Esophagus muscularis mucosa (tissue), 4 donors: ENCODE results near the gene USP34. TPM values are rescaled to one million over a fixed set of nuclear protein-coding genes. Genes with fewer than 3 reads are reported as not detected.

Source experiments
- DNase-seq: peaks from one replicate; pipeline ENCODE4 v3.0.0-alpha.2; 2017; ENCODE audit errors: extremely low spot score
- H3K27ac ChIP-seq, 4 donors: fragments of 200-600 bp; sonication (generic); replicated peaks in 1 of 4; 1 replicate in 3 of 4; 2 replicates in 1 of 4; pipeline ENCODE4 v1.5.1; 2016 to 2019; ENCODE audit warnings: mild to moderate bottlenecking in 1 of 4
- H3K27me3 ChIP-seq, 4 donors: fragments of 200-600 bp; sonication (generic); one replicate each; pipeline versions ENCODE4 v1.5.1 to v1.6.0; 2016 to 2019
- H3K36me3 ChIP-seq, 4 donors: fragments of 200-600 bp; sonication (generic); one replicate each; pipeline ENCODE4 v1.5.1; 2016 to 2019
- H3K4me1 ChIP-seq, 4 donors: fragments of 200-600 bp; sonication (generic); one replicate each; pipeline ENCODE4 v1.5.1; 2016 to 2019
- H3K4me3 ChIP-seq, 4 donors: fragments of 200-600 bp; sonication (generic); 1 replicate in 2 of 4; 2 replicates in 2 of 4; pipeline ENCODE4 v1.5.1; 2016 to 2019; ENCODE audit warnings: mild to moderate bottlenecking in 4 of 4, moderate library complexity in 1 of 4
- H3K9me3 ChIP-seq, 4 donors: fragments of 200-600 bp; sonication (generic); 1 replicate in 3 of 4; 2 replicates in 1 of 4; pipeline ENCODE4 v1.5.1; 2016 to 2019
- EP300 ChIP-seq: sonication (generic); formaldehyde crosslinking; IDR thresholded peaks from one replicate; pipeline ENCODE4 v1.6.1; 2017; ENCODE audit warnings: antibody characterized with exemption
- POLR2A ChIP-seq: fragments of 450-650 bp; IDR thresholded peaks from one replicate; pipeline ENCODE4 v1.6.1; 2017; ENCODE audit warnings: antibody characterized with exemption, moderate library complexity, mild to moderate bottlenecking, low read depth
- POLR2AphosphoS5 ChIP-seq, 2 donors: sonication (generic); formaldehyde crosslinking; IDR thresholded peaks; one replicate each; pipeline ENCODE4 v1.6.1; 2017; ENCODE audit warnings: antibody characterized with exemption in 2 of 2
- WGBS: methylation state at CpG from one replicate; pipeline ENCODE4 v1.1.5; 2018; 5-methylcytosine and 5-hydroxymethylcytosine counted together
- intact Hi-C: fragments of 100-400 bp; cut with DNase I; formaldehyde crosslinking; loops from one replicate; pipeline ENCODE4 v1.15.1; 2023
- total RNA-seq, 4 donors: library from RNA; depleted of rRNA; stranded (reverse); fragments of >200 nt; gene quantifications; one replicate each; pipeline versions ENCODE4 v1.1.0 to v1.2.1, GENCODE V29; 2016
- TF ChIP-seq, protein P1 (sequence below), 3 experiments: fragments of 200-600 bp in 2 of 3; fragments of 450-650 bp in 1 of 3; sonication (generic) in 2 of 3; IDR thresholded peaks; one replicate each; pipeline ENCODE4 v1.5.1; 2017 to 2019; ENCODE audit warnings: antibody characterized with exemption in 3 of 3, mild to moderate bottlenecking in 2 of 3, moderate library complexity in 1 of 3

The USP34 gene
- total RNA-seq, 4 donors from 2014 or later: 124 to 137 (median 129) TPM

DNA sequence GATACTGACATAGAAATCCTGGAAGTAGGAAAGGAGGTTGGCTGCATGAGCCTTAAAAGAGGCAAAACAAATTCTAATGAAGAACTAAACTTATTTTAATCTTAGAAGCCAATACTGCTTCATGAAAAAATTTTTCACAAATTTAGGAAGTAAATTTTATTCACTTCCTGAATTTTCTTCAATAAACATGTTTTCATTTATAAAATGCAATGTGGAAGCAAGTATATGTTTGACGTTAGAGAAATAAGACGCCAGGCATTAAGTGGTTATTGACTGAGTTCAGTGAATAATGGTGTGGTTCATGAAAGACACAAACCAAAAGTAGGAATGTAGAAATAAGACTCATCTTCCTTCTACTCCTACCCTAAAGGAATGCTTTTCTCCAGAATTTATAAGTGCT lies 136.4 kb downstream of the USP34 start:
- no peak overlapping the region for H3K4me3 ChIP-seq
- 75% methylated on average over 2 of the region's 2 CpGs for WGBS
- H3K27me3 ChIP-seq: no peaks in the 10 kb centered on the region
- H3K36me3 ChIP-seq: peaks cover 7 to 66% (median 35%) of the 10 kb centered on the region in 4 donors
- no peak for TF ChIP-seq POLR2AphosphoS5 (IDR thresholded peaks at IDR 0.05)
- peaks cover 0 to 6% (median 0%) of the 10 kb centered on the region in 4 donors for H3K4me1 ChIP-seq
- intact Hi-C loops: no loop called here
- H3K27ac ChIP-seq: no peak overlapping the region
- H3K9me3 ChIP-seq: no peaks in the 10 kb centered on the region
- no peak for DNase-seq

DNA sequence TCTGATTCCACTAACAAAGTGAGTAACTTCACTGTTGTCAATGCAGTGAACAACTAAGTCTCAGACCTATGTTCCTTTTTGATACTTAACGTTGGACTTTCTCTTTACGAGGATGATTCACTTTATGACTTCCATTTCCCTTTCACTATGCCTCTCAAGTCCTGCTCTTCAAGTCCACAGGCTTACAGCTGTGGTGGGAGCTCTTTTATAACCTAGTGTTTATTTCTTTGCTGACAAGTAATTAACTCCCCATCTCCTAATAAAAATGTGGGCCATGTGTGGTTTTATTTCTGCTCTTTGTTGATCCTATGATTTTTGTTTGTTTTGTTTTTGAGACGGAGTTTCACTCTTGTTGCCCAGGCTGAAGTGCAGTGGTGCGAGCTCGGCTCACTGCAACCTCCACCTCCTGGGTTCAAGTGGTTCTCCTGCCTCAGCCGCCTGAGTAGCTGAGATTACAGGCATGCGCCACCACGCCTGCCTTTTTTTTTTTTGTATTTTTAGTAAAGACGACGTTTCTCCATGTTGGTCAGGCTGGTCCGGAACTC lies 142.1 kb downstream of the USP34 start:
- no peak for TF ChIP-seq POLR2A
- TF ChIP-seq EP300: no peak
- TF ChIP-seq, protein P1, sequence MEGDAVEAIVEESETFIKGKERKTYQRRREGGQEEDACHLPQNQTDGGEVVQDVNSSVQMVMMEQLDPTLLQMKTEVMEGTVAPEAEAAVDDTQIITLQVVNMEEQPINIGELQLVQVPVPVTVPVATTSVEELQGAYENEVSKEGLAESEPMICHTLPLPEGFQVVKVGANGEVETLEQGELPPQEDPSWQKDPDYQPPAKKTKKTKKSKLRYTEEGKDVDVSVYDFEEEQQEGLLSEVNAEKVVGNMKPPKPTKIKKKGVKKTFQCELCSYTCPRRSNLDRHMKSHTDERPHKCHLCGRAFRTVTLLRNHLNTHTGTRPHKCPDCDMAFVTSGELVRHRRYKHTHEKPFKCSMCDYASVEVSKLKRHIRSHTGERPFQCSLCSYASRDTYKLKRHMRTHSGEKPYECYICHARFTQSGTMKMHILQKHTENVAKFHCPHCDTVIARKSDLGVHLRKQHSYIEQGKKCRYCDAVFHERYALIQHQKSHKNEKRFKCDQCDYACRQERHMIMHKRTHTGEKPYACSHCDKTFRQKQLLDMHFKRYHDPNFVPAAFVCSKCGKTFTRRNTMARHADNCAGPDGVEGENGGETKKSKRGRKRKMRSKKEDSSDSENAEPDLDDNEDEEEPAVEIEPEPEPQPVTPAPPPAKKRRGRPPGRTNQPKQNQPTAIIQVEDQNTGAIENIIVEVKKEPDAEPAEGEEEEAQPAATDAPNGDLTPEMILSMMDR (IDR thresholded peaks at IDR 0.05): no peak
- no peak for TF ChIP-seq POLR2AphosphoS5 (IDR thresholded peaks at IDR 0.05)
- no peaks in the 10 kb centered on the region for H3K9me3 ChIP-seq
- no peak for DNase-seq
- 93% methylated on average over 11 of the region's 11 CpGs for WGBS
- peaks cover 0 to 6% (median 0%) of the 10 kb centered on the region in 4 donors for H3K4me1 ChIP-seq
- H3K27me3 ChIP-seq: no peaks in the 10 kb centered on the region
- H3K36me3 ChIP-seq: peaks cover 0 to 75% (median 44%) of the 10 kb centered on the region in 4 donors
- intact Hi-C loops: no loop called here
- H3K27ac ChIP-seq: no peak overlapping the region
- no peak overlapping the region for H3K4me3 ChIP-seq

DNA sequence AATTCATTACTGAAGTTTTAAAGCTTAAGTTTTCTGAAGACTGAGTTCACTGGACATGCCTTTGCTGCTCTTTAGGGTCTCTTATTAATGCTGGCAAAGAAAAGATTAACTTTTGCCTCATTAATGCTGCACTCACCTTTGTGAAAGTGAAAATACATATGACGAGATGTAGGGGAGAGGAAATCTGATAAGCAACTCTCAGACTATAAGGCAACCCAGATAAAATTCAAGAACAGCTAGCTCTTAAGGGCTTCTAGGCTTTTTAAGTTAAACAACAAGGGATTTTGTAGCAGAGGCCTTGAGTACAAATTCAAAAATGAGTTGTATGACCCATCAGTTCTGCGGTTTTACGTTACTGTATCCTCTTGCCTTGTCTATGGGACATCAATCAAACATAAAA lies 143.7 kb downstream of the USP34 start:
- Histone ChIP-seq H3K27ac (no peak overlapping the region), H3K36me3 (peaks cover 0 to 78% (median 49%) of the 10 kb centered on the region in 4 donors), H3K4me1 (no peaks in the 10 kb centered on the region), H3K4me3 (no peak overlapping the region), H3K9me3 (no peaks in the 10 kb centered on the region), H3K27me3 (no peaks in the 10 kb centered on the region)
- DNase-seq: no peak
- 94% methylated on average over 3 of the region's 3 CpGs for WGBS
- intact Hi-C loops: no loop called here
- TF ChIP-seq, protein P1 (IDR thresholded peaks at IDR 0.05): no peak
- TF ChIP-seq EP300 (no peak), POLR2AphosphoS5 (IDR thresholded peaks at IDR 0.05) (no peak), POLR2A (no peak)

DNA sequence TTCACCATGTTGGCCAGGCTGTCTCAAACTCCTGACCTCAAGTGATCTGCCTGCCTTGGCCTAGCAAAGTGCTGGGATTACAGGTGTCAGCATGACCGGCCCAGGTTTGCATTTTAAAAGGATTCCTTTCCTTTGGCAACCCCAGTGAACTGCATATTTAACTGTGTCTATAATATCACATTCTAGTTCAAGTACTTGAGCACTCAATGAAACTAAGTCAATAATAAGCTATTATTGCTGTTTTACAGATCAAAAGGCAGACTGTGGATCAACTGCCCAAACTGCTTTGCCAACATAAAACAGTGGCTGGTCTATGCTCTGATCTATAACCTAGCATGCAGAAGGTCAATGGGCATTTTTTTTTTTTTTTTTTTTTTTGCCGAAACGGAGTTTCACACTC lies 144.5 kb downstream of the USP34 start:
- Histone ChIP-seq H3K27me3 (no peaks in the 10 kb centered on the region), H3K4me3 (no peak overlapping the region), H3K36me3 (peaks cover 0 to 78% (median 53%) of the 10 kb centered on the region in 4 donors), H3K9me3 (no peaks in the 10 kb centered on the region), H3K4me1 (no peaks in the 10 kb centered on the region), H3K27ac (no peak overlapping the region)
- TF ChIP-seq POLR2AphosphoS5 (IDR thresholded peaks at IDR 0.05) (no peak), EP300 (no peak), POLR2A (no peak)
- TF ChIP-seq, protein P1 (IDR thresholded peaks at IDR 0.05): no peak
- WGBS: 94% methylated on average over 3 of the region's 3 CpGs
- no peak for DNase-seq
- intact Hi-C loops: no loop called here

DNA sequence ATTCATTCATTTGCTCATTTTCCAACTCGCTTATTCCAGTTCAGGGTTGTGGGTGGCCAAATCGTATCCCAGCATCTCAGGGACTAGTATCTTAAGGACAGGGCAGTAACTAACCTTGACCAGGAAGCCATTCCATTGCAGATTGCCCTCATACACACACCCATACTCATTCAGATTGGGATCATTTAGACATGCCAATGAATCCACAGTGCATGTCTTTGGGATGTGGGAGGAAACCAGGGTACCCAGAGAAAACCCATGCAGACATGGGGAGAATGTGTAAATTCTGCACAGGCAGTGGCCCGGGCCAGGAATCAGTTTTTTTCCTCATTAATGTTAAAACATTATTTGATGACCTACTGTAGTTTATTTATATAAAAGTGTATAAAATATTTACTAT lies 150.7 kb downstream of the USP34 start:
- Histone ChIP-seq H3K4me3 (no peak overlapping the region), H3K4me1 (no peaks in the 10 kb centered on the region), H3K9me3 (no peaks in the 10 kb centered on the region), H3K36me3 (peaks cover 9 to 80% (median 41%) of the 10 kb centered on the region in 4 donors), H3K27ac (no peak overlapping the region), H3K27me3 (no peaks in the 10 kb centered on the region)
- TF ChIP-seq, protein P1 (IDR thresholded peaks at IDR 0.05): no peak
- no peak for TF ChIP-seq POLR2AphosphoS5 (IDR thresholded peaks at IDR 0.05)
- WGBS: 100% methylated on average over 3 of the region's 3 CpGs
- DNase-seq: no peak
- intact Hi-C loops: no loop called here
